SU-DHL-6 (cell line): ENCODE data around the gene MYH11.

Source experiments
- H2AFZ ChIP-seq: fragments of 200-600 bp; sonication (generic); 2 replicates; pipeline ENCODE4 v1.6.1; 2014; ENCODE audit warnings: low read depth, mild to moderate bottlenecking, moderate library complexity, mixed read lengths, antibody characterized with exemption, low read length; ENCODE audit not compliant: severe bottlenecking
- H3F3A ChIP-seq: fragments of 200-600 bp; shearing (Covaris generic); 2 replicates; pipeline ENCODE4 v1.6.0; 2016; ENCODE audit warnings: antibody characterized with exemption, mild to moderate bottlenecking; ENCODE audit not compliant: insufficient read depth
- H3K27ac ChIP-seq: fragments of 200-600 bp; sonication (generic); 2 replicates; pipeline ENCODE4 v1.5.1; 2016; ENCODE audit warnings: low read depth, mild to moderate bottlenecking, low read length, moderate library complexity, mixed read lengths
- H3K27me3 ChIP-seq: fragments of 200-600 bp; sonication (generic), shearing (Covaris generic); 2 replicates; pipeline ENCODE4 v1.6.0; 2014; ENCODE audit warnings: mild to moderate bottlenecking, low read length
- H3K36me3 ChIP-seq: fragments of 200-600 bp; sonication (generic); 2 replicates; pipeline ENCODE4 v1.6.1; 2014; ENCODE audit warnings: mild to moderate bottlenecking, low read length, mixed read lengths
- H3K4me2 ChIP-seq: fragments of 300-600, 200-600 bp; shearing (Covaris generic), sonication (generic); 2 replicates; pipeline ENCODE4 v1.6.0; 2014; ENCODE audit warnings: low read length, low read depth, mild to moderate bottlenecking; ENCODE audit not compliant: poor library complexity, severe bottlenecking
- H3K4me3 ChIP-seq: fragments of 200-600 bp; sonication (generic); 2 replicates; pipeline ENCODE4 v1.5.1; 2014; ENCODE audit warnings: antibody characterized with exemption, low read length, mild to moderate bottlenecking, mixed read lengths; ENCODE audit not compliant: insufficient read depth, poor library complexity, severe bottlenecking
- H3K79me2 ChIP-seq: fragments of 200-600 bp; sonication (generic); 2 replicates; pipeline ENCODE4 v1.6.1; 2014; ENCODE audit warnings: mild to moderate bottlenecking, low read length, moderate library complexity; ENCODE audit not compliant: insufficient read depth
- H3K9ac ChIP-seq: fragments of 200-600 bp; sonication (generic); 2 replicates; pipeline ENCODE4 v1.7.0; 2014; ENCODE audit warnings: mild to moderate bottlenecking, low read length
- H3K9me2 ChIP-seq: fragments of 200-600 bp; sonication (generic); replicated peaks from 2 replicates; pipeline ENCODE4 v1.6.1; 2014; ENCODE audit warnings: low read length; ENCODE audit not compliant: insufficient read depth
- H3K9me3 ChIP-seq: fragments of 200-600 bp; sonication (generic); 2 replicates; pipeline ENCODE4 v1.6.1; 2014; ENCODE audit warnings: low read length, mixed read lengths; ENCODE audit not compliant: insufficient read depth
- H4K20me1 ChIP-seq: fragments of 200-600 bp; sonication (generic); 2 replicates; pipeline ENCODE4 v1.6.1; 2014; ENCODE audit warnings: low read depth, mild to moderate bottlenecking, antibody characterized with exemption, low read length, moderate library complexity, mixed read lengths
- CTCF ChIP-seq: fragments of 200-600 bp; sonication (generic); IDR thresholded peaks from one replicate; pipeline ENCODE4 v1.5.1; 2017; ENCODE audit warnings: antibody characterized with exemption, mild to moderate bottlenecking, low read length, moderate library complexity; ENCODE audit not compliant: insufficient read depth, poor library complexity, severe bottlenecking
- EZH2phosphoT487 ChIP-seq: fragments of 200-600 bp; sonication (generic), shearing (Covaris generic); conservative IDR thresholded peaks from 2 replicates; pipeline ENCODE4 v1.6.1; 2018; ENCODE audit warnings: mild to moderate bottlenecking, antibody characterized with exemption, low read length, moderate library complexity, mixed read lengths

MYH11 gene

GRCh38 chr16:15834502-15834901, 22.3 kb downstream of the MYH11 start:
- Histone ChIP-seq H2AFZ (no peak overlapping the region), H3F3A (no peaks in the 10 kb centered on the region), H3K9ac (no peak overlapping the region), H3K79me2 (no peaks in the 10 kb centered on the region), H3K4me2 (no peak overlapping the region), H3K27me3 (no peaks in the 10 kb centered on the region), H3K4me3 (no peak overlapping the region), H3K9me2 (no peaks in the 10 kb centered on the region), H3K36me3 (no peaks in the 10 kb centered on the region), H3K27ac (no peak overlapping the region), H3K9me3 (no peaks in the 10 kb centered on the region), H4K20me1 (no peaks in the 10 kb centered on the region)
- TF ChIP-seq EZH2phosphoT487 (no peak), CTCF (no peak)

- Histone ChIP-seq H3K36me3 (no peaks in the 10 kb centered on the region), H3K9me2 (no peaks in the 10 kb centered on the region), H3K9me3 (no peaks in the 10 kb centered on the region), H3K27me3 (no peaks in the 10 kb centered on the region), H3K9ac (no peak overlapping the region), H3K27ac (no peak overlapping the region), H2AFZ (no peak overlapping the region), H3K79me2 (no peaks in the 10 kb centered on the region), H4K20me1 (no peaks in the 10 kb centered on the region), H3K4me2 (no peak overlapping the region), H3K4me3 (no peak overlapping the region), H3F3A (no peaks in the 10 kb centered on the region)
- TF ChIP-seq CTCF: no peak
Observed at GRCh38 chr16:15833541-15833940, 23.3 kb downstream of the MYH11 start.

GRCh38 chr16:15832241-15832640, 24.6 kb downstream of the MYH11 start:
- no peak overlapping the region for H3K9ac ChIP-seq
- no peaks in the 10 kb centered on the region for H4K20me1 ChIP-seq
- no peaks in the 10 kb centered on the region for H3K79me2 ChIP-seq
- no peaks in the 10 kb centered on the region for H3K9me3 ChIP-seq
- no peaks in the 10 kb centered on the region for H3K36me3 ChIP-seq
- TF ChIP-seq EZH2phosphoT487: no peak
- no peak for TF ChIP-seq CTCF
- no peak overlapping the region for H3K4me3 ChIP-seq
- no peaks in the 10 kb centered on the region for H3K9me2 ChIP-seq
- no peaks in the 10 kb centered on the region for H3K27me3 ChIP-seq
- H3K4me2 ChIP-seq: no peak overlapping the region
- H3K27ac ChIP-seq: no peak overlapping the region
- no peaks in the 10 kb centered on the region for H3F3A ChIP-seq
- no peak overlapping the region for H2AFZ ChIP-seq
